GM18951 (cell line): Measurements from ENCODE around the gene C2CD5.
A peak's percentile ranks its signal among the peaks of the same experiment; 100 is the strongest.
"Not testable (repeated sequence)": the region's sequence is repeated elsewhere in the genome, so short reads cannot be mapped to it uniquely, and the experiment has no call there.

ENCODE experiments used
- POLR2A ChIP-seq: IDR thresholded peaks from 4 replicates; pipeline ENCODE4 v1.6.1; 2011; ENCODE audit warnings: mild to moderate bottlenecking; ENCODE audit not compliant: insufficient read length, insufficient read depth; ENCODE audit errors: extremely low read depth
- in situ Hi-C: fragments of 300-500 bp; cut with MboI; formaldehyde crosslinking; loops from one replicate; pipeline ENCODE4 v1.12.0; 2022; ENCODE audit warnings: low sequenced_read_pairs, mixed read lengths, inconsistent platforms; ENCODE audit not compliant: unreplicated experiment

The C2CD5 gene

GRCh38 chr12:22544038-22544979 lies at the start of gene C2CD5:
TSS of gene C2CD5 (minus strand) at chr12:22544542. CDS start at chr12:22544150, 392 bp downstream.
- in situ Hi-C loops, result no loop called here
- TF ChIP-seq POLR2A, result peak; percentile 89

GRCh38 chr12:22593864-22594263 lies 49.5 kb upstream of the C2CD5 start:
- in situ Hi-C loops, result no loop called here
- TF ChIP-seq POLR2A, result no peak

- TF ChIP-seq POLR2A, result no peak
Measured at GRCh38 chr12:22588817-22589216, 44.5 kb upstream of the C2CD5 start.

GRCh38 chr12:22578328-22578727 lies 34.0 kb upstream of the C2CD5 start:
- TF ChIP-seq POLR2A, result no peak
- in situ Hi-C loops, result no loop called here

More at GRCh38 chr12:22588817-22589216, 44.5 kb upstream of the C2CD5 start:
- in situ Hi-C loops, result no loop called here

- no peak for TF ChIP-seq POLR2A
- in situ Hi-C loops, result no loop called here
Measured at GRCh38 chr12:22577667-22578066, 33.3 kb upstream of the C2CD5 start.

GRCh38 chr12:22576473-22576872 lies 32.1 kb upstream of the C2CD5 start:
- in situ Hi-C loops, result no loop called here
- TF ChIP-seq POLR2A, result no peak

- in situ Hi-C loops, result no loop called here
Measured at GRCh38 chr12:22576065-22576464, 31.7 kb upstream of the C2CD5 start.

GRCh38 chr12:22574921-22575320 lies 30.6 kb upstream of the C2CD5 start:
- in situ Hi-C loops, result no loop called here
- no peak for TF ChIP-seq POLR2A

More at GRCh38 chr12:22576065-22576464, 31.7 kb upstream of the C2CD5 start:
- no peak for TF ChIP-seq POLR2A

- in situ Hi-C loops, result no loop called here
- TF ChIP-seq POLR2A, result no peak
Measured at GRCh38 chr12:22573181-22573580, 28.8 kb upstream of the C2CD5 start.

- in situ Hi-C loops, result no loop called here
- TF ChIP-seq POLR2A, result no peak
Measured at GRCh38 chr12:22569253-22569652, 24.9 kb upstream of the C2CD5 start.

- TF ChIP-seq POLR2A, result no peak
- in situ Hi-C loops, result no loop called here
Measured at GRCh38 chr12:22562036-22563028, 18.0 kb upstream of the C2CD5 start.

GRCh38 chr12:22554750-22555149 lies 10.4 kb upstream of the C2CD5 start:
- in situ Hi-C loops, result not testable (repeated sequence)

- in situ Hi-C loops, result no loop called here
Measured at GRCh38 chr12:22551624-22552023, 7.3 kb upstream of the C2CD5 start.

More at GRCh38 chr12:22551624-22552023, 7.3 kb upstream of the C2CD5 start:
- TF ChIP-seq POLR2A, result no peak
